Liver (tissue), 3 donors: ENCODE data around the gene RPTOR.

Source experiments
- GABPA ChIP-seq, 2 donors: IDR thresholded peaks in 1 of 2; conservative IDR thresholded peaks in 1 of 2; 2 replicates each; pipeline ENCODE4 v1.6.1; 2016; ENCODE audit warnings: antibody characterized with exemption in 2 of 2, mild to moderate bottlenecking in 1 of 2, moderate library complexity in 1 of 2
- RAD21 ChIP-seq, 2 donors: IDR thresholded peaks; 2 replicates each; pipeline ENCODE4 v1.6.1; 2016; ENCODE audit warnings: antibody characterized with exemption in 2 of 2, mild to moderate bottlenecking in 2 of 2
- TF ChIP-seq, protein P1 (sequence below): fragments of 150-350 bp; IDR thresholded peaks from 2 replicates; pipeline ENCODE4 v1.5.1; 2017; ENCODE audit warnings: improper control_type of control experiment, low read depth, low read length; ENCODE audit not compliant: missing input control
- TF ChIP-seq, protein P2 (sequence below): IDR thresholded peaks from 2 replicates; pipeline ENCODE4 v1.6.1; 2016; ENCODE audit warnings: antibody characterized with exemption
- TF ChIP-seq, protein P3 (sequence below): IDR thresholded peaks from 2 replicates; pipeline ENCODE4 v1.6.1; 2016; ENCODE audit warnings: antibody characterized with exemption
- donor health status: healthy.
- donor health status: healthy.

DNA sequence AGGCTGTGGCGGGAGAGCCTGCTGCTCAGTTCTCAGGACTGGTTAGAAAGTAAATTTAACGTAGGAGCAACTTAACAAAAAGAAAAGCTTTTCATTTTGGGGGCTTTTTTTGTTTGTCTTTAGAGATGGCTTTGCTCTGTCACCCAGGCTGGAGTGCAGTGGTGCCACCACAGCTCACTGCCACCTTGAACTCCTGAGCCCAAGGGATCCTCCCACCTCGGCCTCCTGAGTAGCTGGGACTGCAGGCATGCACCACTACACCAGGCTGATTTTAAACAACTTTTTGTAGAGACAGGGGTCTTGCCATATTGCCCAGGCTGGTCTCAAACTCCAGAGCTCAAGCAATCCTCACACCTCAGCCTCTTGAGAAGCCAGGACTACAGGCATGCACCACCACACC, 205.0 kb downstream of the RPTOR start:
- TF ChIP-seq, protein P1, sequence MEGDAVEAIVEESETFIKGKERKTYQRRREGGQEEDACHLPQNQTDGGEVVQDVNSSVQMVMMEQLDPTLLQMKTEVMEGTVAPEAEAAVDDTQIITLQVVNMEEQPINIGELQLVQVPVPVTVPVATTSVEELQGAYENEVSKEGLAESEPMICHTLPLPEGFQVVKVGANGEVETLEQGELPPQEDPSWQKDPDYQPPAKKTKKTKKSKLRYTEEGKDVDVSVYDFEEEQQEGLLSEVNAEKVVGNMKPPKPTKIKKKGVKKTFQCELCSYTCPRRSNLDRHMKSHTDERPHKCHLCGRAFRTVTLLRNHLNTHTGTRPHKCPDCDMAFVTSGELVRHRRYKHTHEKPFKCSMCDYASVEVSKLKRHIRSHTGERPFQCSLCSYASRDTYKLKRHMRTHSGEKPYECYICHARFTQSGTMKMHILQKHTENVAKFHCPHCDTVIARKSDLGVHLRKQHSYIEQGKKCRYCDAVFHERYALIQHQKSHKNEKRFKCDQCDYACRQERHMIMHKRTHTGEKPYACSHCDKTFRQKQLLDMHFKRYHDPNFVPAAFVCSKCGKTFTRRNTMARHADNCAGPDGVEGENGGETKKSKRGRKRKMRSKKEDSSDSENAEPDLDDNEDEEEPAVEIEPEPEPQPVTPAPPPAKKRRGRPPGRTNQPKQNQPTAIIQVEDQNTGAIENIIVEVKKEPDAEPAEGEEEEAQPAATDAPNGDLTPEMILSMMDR, result no peak
- TF ChIP-seq, protein P2, sequence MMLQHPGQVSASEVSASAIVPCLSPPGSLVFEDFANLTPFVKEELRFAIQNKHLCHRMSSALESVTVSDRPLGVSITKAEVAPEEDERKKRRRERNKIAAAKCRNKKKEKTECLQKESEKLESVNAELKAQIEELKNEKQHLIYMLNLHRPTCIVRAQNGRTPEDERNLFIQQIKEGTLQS, result no peak
- TF ChIP-seq RAD21 (IDR thresholded peaks at IDR 0.05) (no peak), GABPA (IDR thresholded peaks at IDR 0.05 in 1 of 2, conservative IDR thresholded peaks at IDR 0.05 in 1 of 2) (no peak)
- TF ChIP-seq, protein P3, sequence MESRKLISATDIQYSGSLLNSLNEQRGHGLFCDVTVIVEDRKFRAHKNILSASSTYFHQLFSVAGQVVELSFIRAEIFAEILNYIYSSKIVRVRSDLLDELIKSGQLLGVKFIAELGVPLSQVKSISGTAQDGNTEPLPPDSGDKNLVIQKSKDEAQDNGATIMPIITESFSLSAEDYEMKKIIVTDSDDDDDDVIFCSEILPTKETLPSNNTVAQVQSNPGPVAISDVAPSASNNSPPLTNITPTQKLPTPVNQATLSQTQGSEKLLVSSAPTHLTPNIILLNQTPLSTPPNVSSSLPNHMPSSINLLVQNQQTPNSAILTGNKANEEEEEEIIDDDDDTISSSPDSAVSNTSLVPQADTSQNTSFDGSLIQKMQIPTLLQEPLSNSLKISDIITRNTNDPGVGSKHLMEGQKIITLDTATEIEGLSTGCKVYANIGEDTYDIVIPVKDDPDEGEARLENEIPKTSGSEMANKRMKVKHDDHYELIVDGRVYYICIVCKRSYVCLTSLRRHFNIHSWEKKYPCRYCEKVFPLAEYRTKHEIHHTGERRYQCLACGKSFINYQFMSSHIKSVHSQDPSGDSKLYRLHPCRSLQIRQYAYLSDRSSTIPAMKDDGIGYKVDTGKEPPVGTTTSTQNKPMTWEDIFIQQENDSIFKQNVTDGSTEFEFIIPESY, result no peak
